HG02678 (cell line): ENCODE measurements around the gene RNF121.
"Not testable (repeated sequence)": the region's sequence is repeated elsewhere in the genome, so short reads cannot be mapped to it uniquely, and the experiment has no call there.

Experiments
- ATAC-seq: cut with Tn5 transposase; IDR thresholded peaks from one replicate; pipeline ENCODE4 v1.9.1; 2021; ENCODE audit warnings: mild to moderate bottlenecking, moderate library complexity; ENCODE audit not compliant: unreplicated experiment

Gene RNF121

DNA sequence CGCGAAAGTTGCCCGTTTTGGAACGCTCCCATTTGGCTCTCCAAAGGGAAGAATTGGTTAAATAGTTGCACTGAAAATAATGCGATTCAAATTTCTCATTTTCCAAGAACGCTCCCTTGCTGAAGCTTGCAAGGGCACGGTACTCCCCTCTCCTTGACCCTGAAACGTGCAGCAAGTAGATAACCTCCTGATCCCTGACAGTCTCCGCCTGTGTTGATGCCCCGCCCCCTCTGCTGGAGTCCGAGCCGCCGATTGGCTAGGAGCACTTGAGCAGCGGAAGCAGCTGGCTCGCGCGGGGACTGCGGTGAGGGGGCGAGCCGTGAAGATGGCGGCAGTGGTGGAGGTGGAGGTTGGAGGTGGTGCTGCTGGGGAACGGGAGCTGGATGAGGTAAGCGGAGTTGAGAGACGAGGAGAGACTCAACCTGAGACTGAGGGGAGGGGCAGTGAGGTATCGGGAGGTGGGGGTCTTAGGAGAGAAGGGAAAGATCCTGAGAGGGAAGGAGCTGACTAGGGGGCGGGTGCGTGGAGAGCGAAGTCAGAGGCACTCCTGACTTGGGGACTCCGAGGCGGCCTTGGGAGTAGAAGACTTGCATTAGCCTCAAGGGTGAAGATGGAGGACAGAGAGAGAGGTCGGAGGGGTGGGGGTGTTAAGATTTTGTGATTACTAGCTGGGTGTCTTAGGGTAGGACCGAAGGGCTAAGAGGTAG lies at the start of gene RNF121:
Gene RNF121 (plus strand): TSS at position 310 of the 707 bp plus-strand sequence. CDS start 16 bp downstream, at position 326.
- peak; percentile 87 for ATAC-seq

DNA sequence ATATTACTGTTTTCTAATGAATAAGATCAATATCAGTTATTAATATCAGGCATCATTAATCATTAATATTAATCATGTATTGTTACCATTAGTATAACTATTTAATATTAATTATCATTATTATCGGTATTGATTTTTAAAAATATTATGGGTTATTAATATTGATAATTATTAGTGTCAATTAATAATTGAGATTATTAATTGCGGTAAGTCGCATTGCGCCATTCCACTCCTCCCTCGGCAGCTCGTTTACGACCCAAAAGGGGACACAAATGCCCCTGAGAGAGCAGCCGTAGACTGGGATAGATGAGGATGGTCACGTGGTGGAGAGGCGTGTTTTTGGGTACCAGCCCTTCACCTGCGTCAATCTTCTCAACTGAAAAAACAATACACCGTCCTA lies 43.0 kb upstream of the RNF121 start:
- not testable (repeated sequence) for ATAC-seq

DNA sequence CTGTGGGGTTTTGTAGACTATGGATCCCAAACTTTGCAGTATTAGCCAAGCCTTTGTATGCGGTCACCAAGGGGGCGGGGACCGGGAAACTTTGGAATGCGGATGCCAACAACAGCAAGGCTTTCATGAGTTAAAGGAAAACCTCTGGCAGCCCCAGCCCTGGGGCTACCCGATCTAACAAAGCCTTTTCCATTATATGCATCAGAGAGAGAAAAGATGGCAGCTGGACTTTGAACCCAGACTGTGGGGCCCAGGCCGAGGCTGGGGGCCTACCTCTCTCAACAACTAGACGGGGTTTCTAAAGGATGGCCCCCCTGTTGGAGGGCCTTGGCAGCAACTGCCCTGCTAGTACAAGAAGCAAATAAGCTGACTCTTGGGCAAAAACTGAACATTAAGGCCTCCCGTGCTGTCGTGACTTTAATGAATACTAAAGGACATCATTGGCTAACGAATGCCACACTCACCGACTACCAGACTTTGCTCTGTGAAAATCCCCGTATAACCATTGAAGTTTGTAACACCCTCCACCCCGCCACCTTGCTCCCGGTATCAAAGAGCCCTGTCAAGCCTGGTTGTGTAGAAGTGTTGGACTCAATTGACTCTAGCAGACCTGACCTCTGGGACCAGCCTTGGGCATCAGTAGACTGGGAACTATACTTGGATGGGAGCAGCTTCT lies 40.4 kb upstream of the RNF121 start:
- ATAC-seq, result not testable (repeated sequence)

GRCh38 chr11:71889181-71889872 lies 39.5 kb upstream of the RNF121 start:
- not testable (repeated sequence) for ATAC-seq

GRCh38 chr11:71895961-71896360 lies 32.9 kb upstream of the RNF121 start:
- no peak for ATAC-seq

- ATAC-seq, result not testable (repeated sequence)
Measured at GRCh38 chr11:71901137-71901536, 27.7 kb upstream of the RNF121 start.

- ATAC-seq, result no peak
Measured at GRCh38 chr11:71908218-71908617, 20.6 kb upstream of the RNF121 start.

- ATAC-seq, result not testable (repeated sequence)
Measured at GRCh38 chr11:71910775-71911174, 18.1 kb upstream of the RNF121 start.

DNA sequence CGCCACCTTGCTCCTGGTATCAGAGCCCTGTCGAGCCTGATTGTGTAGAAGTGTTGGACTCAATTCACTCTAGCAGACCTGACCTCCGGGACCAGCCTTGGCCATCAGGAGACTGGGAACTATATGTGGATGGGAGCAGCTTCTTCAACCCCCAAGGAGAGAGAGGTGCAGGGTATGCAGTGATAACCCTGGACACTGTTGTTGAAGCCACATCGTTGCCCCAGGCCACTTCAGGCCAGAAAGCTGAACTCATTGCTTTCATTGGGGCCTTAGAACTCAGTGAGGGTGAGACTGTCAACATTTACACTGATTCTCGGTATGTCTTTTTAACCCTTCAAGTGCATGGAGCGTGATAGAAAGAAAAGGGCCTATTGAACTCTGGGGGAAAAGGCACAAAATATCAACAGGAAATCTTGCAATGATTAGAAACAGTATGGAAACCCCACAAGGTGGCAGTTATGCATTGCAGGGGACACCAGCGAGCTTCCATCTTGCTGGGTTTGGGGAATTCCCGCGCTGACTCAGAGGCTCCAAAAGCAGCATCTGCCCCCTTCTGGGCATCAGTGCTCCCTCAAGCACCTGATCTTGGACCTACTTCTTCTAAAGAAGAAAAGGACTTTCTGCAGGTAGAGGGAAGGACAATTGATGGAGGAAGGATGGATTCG lies 17.4 kb upstream of the RNF121 start:
- not testable (repeated sequence) for ATAC-seq

- not testable (repeated sequence) for ATAC-seq
Measured at GRCh38 chr11:71911986-71912340, 16.9 kb upstream of the RNF121 start.

- no peak for ATAC-seq
Measured at GRCh38 chr11:71913756-71914526, 14.9 kb upstream of the RNF121 start.

DNA sequence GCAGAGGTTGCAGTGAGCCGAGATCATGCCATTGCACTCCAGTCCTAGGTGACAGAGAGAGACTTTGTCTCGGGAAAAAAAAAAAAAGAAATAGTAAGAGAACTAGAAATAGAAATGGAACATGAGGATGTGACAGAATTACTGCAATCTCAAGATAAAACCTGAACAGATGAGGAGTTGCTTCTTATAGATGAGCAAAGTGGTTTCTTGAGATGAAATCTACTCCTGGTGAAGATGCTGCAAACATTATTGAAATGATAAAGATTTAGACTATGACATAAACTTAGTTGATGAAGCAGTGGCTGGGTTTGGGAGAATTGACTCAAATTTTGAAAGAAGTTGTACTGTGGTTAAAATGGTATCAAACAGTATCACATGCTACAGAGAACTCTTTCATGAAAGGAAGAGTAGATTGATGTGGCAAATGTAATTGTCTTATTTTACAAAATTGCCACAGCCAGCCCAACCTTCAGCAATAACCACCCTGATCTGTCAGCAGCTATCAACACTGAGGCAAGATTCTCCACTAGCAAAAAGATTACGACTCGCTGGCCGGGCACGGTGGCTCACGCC lies 14.1 kb upstream of the RNF121 start:
- no peak for ATAC-seq

DNA sequence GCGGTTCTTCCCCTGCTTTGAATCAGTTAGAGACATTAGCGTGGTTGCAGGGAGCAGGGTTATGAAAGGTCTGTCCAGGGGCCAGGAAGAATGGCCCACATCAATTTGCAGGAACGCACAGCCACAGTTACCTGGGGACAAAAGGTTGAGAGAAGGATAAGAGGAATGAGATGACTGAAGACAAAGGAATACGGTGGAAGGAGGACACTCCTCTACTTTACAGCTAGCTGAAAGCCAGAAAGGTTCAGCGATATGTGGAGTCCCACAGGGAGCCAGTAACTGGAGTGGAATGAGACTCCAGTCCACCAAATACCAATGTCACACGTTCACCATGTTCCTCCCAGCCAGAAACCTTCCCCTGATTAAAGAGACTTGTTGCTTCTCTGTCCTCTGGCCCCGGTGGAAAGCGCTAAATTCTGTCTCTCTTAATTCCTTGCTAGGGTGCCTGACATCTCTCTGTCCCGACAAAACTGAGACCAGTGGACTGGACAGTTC lies 11.2 kb upstream of the RNF121 start:
- no peak for ATAC-seq

GRCh38 chr11:71927820-71928736 lies 768 bp upstream of the RNF121 start, which contains the start of gene XNDC1N:
XNDC1N (minus strand) TSS chr11:71928594; CDS start chr11:71923353, 5,241 bp downstream.
- ATAC-seq, result peak; percentile 71

GRCh38 chr11:71929491-71929890 lies 645 bp downstream of the RNF121 start:
- no peak for ATAC-seq

- no peak for ATAC-seq
Measured at GRCh38 chr11:71930556-71931244, 1.9 kb downstream of the RNF121 start.

GRCh38 chr11:71931245-71931602 lies 2.4 kb downstream of the RNF121 start:
- no peak for ATAC-seq
